Dedifferentiated amniotic fluid mesenchymal stem cell (primary cell): ENCODE results near the gene AEBP1.

Source experiments
- DNase-seq: peaks from one replicate; pipeline ENCODE4 v3.0.0-alpha.2; 2016; ENCODE audit errors: extremely low spot score

The AEBP1 gene

GRCh38 chr7:44142028-44142427, 37.9 kb downstream of the AEBP1 start:
- DNase-seq, result no peak

- no peak for DNase-seq
Observed at GRCh38 chr7:44143646-44144250, 39.6 kb downstream of the AEBP1 start.

- no peak for DNase-seq
Observed at GRCh38 chr7:44144426-44144967, 40.4 kb downstream of the AEBP1 start.

- DNase-seq, result no peak
Observed at GRCh38 chr7:44144968-44145478, 40.9 kb downstream of the AEBP1 start.

GRCh38 chr7:44145479-44145968, 41.4 kb downstream of the AEBP1 start:
- no peak for DNase-seq

GRCh38 chr7:44145969-44146911, 42.1 kb downstream of the AEBP1 start:
- no peak for DNase-seq

GRCh38 chr7:44147026-44147991, 43.2 kb downstream of the AEBP1 start:
- DNase-seq, result no peak

GRCh38 chr7:44148166-44148565, 44.0 kb downstream of the AEBP1 start:
- no peak for DNase-seq

- no peak for DNase-seq
Observed at GRCh38 chr7:44148961-44149536, 44.9 kb downstream of the AEBP1 start.

- DNase-seq, result peak; percentile 31
Observed at GRCh38 chr7:44149571-44150465, 45.7 kb downstream of the AEBP1 start.

- no peak for DNase-seq
Observed at GRCh38 chr7:44150466-44150832, 46.3 kb downstream of the AEBP1 start.

- no peak for DNase-seq
Observed at GRCh38 chr7:44150966-44151941, 47.1 kb downstream of the AEBP1 start.

GRCh38 chr7:44151956-44152355, 47.8 kb downstream of the AEBP1 start:
- DNase-seq, result no peak

GRCh38 chr7:44152971-44153947, 49.1 kb downstream of the AEBP1 start:
- no peak for DNase-seq

GRCh38 chr7:44153948-44154335, 49.8 kb downstream of the AEBP1 start:
- DNase-seq, result no peak

- no peak for DNase-seq
Observed at GRCh38 chr7:44154703-44155102, 50.6 kb downstream of the AEBP1 start.
